NK-92 (cell line): ENCODE results near the gene PDE12.
"Not testable (repeated sequence)": the region's sequence is repeated elsewhere in the genome, so short reads cannot be mapped to it uniquely, and the experiment has no call there.

ENCODE experiments used
- DNase-seq: peaks from one replicate; lab custom pipeline; 2025; ENCODE audit not compliant: unreplicated experiment; lab: John Stamatoyannopoulos, UW

PDE12 gene

DNA sequence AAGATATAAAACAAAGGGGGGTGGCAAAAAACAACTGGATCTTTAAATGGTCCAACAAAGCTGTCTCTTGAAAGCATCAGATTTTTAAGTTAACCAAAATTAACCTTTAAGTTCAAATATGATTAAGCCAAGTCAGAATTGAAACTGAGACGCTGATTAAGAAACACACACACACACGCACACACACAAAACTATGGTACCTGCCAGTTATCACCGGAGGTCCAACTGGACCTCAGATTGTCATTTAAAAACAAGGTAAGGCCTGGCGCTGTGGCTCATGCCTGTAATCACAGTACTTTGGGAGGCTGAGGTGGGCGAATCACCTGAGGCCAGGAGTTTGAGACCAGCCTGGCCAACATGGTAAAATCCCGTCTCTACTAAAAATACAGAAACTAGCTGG, 30.7 kb downstream of the PDE12 start:
- no peak for DNase-seq

DNA sequence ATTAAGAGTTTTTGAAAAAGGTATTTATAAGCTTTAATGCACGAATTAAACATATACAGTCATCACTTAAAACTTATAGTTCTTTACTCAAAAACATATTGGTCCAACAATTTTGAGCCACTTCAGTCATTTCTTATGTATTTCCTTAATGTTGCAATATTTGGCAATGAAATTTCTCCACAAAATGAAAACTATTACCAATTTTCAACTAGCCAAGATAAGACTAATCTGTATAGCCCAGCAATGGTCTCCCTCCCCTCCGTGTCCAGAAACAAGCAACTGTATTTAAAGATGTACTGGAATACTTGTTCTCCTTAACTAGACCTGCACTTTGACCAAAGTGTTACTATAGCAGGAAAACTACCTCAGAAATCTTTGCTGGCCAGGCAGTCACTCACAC, 31.8 kb downstream of the PDE12 start:
- DNase-seq = no peak

DNA sequence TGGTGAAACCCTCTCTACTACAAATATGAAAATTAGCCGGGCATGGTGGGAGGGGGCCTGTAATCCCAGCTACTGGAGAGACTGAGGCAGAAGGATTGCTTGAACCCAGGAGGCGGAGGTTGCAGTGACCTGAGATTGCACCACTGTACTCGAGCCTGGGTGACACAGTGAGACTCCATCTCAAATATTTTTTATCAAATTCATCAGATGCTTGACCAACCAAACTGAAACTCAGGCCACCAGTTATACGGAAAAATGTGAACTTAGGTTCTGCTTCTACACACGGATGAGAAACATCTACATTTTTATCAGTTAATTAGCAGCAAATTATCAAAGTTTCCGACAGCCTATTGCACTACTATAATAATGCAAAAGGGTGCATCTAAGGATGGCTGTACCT, 36.2 kb downstream of the PDE12 start:
- DNase-seq = no peak

DNA sequence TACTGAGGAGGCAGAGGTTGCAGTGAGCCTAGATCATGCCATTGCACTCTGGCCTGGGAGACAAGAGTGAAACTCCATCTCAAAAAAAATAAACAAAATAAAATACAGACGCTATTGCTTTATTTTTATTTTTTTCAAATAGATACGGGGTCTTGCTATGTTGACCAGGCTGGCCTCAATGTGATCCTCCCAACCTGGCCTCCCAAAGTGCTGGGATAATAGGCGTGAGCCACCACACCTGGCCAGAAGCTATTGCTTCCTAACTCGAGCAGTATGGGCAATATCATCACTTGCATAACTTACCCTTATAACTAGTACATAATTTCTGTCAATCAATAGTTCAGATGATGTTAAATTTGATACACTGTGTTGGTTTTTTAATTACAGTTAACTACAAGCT, 38.1 kb downstream of the PDE12 start:
- no peak for DNase-seq

DNA sequence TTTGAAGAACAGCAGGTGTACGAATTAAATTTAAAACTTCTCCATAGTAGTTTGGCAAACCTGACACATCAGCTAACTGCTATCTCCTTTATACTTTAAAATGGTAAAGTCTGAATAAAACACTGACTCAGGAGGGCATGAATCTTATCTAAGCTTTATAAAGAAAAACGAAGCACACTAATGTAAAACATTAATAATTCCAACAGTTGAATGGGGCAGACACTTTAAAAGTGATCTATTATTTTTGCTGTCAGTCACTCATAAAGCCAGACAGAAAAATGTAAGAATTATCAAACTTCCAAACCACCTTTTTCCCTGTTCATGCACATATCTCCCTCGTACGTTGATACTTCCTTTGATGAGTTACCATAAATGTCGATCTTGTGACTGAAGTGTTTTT, 38.5 kb downstream of the PDE12 start:
- no peak for DNase-seq

DNA sequence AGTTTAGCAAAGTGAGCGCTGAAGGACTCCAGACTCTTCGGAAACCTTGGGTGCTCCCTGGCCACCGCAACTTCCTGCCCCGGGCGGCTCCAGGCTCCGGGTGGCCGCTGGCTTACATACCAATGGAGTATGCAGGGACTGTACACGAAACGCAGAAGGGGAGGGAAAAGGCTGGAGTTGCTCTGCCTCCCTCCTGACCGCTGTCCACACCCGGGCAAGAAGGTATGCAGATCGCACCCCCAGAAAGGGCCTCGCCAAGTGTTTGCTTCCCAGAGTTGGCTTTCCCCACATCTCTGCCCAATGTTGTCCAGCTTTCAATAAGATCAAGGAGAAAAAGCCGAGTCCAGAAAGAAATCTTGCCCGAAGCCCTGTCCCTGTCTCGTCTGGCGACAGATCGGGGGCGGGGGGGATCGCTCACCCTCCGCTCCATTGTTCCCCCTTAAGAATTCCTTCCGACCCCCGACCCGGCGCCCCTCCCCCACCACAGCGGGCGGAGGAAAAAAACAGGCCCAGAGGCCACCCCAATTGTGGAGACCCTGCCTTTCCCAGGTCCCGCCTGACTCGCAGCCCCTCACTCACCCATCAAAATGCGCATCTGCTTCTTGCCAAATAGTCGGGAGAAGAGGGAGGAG, 40.5 kb downstream of the PDE12 start:
- no peak for DNase-seq

DNA sequence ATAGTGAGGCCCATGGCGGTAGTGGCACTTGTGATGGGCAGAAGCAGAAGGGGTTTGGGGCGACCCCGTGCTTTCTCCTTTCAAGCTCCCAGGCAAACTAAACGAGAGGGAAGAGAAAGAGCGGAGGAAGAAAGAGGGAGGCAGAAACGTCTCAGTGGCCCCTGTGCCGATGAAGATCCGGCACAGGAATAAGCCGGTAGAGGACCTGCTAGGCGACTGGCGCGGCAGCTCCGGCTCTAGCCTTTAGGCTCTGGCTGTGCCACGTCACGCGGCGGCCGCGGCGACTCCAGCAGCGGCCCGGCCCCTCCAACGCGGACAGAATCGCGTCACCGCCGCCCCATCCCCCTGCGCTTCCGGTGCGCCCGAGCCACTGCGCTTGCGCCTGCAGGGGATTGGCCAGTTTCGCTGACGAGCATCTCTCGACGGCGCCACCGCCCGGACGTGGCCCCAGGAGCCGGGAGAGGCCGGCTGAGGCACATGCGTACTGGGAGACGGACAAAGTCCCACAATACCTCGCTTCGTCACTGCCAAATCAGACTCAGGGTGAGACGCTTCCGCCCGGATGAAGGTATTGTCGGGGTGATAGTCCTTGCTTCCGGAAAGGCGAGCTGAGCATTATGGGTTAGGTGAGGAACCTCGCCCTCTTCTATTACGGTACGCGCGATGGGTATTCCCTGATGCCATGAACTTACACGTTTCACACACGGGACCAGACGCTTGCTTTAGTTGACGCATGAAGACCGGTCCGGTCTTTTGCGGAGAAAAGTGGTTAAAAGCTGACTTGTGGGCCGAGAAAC, 41.3 kb downstream of the PDE12 start, which contains the start of gene ARF4:
TSS of gene ARF4 (minus strand) at position 218 of the 797 bp plus-strand sequence. CDS start at position 14, 204 bp downstream.
- peak; percentile 96 for DNase-seq

DNA sequence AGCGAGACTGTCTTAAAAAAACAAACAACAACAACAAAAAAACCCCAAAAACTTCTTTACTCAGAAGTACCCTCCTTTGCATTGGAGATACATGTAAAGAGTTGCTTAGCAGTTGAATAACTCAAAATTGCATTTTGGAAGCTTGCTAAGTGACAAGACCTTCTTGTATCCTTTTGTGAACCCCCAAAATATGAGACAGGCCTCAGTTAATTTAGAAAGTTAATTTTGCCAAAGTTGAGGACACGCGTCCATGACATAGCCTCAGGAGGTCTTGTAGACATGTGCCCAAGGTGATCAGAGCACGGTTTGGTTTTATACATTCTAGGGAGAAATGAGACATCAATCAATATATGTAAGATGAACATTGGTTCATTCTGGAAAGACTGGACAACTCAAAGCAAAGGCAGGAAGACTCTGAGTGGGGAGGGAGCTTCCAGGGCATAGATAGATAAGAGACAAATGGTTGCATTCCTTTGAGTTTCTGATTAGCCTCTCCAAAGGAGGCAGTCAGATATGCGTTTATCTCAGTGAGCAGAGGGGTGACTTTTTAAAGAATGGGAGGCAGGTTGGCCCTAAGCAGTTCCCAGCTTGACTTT, 42.8 kb downstream of the PDE12 start:
- DNase-seq = no peak

DNA sequence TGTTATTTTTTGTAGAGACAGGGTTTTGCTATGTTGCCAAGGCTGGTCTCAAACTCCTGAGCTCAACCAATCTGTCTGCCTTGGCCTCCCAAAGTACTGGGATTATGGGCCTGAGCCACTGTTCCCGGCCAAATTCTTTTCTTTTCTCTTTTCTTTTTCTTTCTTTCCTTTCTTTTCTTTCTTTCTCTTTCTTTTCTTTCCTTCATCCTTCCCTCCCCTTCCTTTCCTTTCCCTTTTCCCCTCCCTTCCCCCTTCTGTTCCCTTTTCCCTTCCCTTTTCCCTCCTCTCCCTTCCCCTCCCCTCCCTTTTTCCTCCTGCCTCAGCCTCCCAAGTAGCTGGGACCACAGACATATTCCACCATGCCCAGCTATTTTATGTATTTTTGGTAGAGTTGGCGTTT, 44.1 kb downstream of the PDE12 start:
- DNase-seq = no peak

DNA sequence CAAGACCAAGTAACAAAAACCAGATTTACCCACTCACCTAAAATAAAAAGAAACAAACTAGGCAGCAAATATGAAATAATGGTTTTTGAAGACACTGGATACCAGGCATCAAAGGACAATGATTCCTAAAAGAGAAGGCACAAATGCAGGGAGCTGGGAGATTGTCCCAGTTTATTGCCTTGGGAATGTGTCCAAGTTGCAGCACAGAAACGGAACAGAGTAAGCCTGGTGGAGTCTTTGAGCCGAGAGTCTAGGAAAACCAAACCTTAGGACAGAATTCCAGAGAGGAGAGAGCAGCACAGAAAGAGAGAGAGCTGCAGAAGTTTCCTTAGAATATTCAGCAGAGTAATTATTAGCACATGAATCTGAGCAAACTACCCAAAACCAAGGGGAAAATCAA, 48.9 kb downstream of the PDE12 start:
- DNase-seq = no peak

DNA sequence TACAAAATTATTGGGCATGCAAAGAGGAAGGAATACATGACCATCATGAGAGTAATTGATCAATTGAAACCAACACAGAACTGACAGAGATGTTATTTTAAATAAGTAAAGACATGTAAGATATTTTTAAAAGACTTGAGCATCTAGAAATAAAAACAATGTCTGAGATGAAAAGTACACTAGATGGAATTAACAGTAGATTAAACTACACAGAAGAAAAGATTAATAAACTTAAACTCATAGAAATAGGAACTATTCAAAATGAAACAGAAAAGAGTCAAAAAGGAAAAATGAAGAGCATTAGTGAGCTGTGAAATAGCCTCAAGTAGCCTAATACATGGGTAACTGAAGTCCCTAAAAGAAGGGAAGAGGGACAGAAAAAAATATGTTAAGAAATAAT, 49.6 kb downstream of the PDE12 start:
- DNase-seq = no peak

DNA sequence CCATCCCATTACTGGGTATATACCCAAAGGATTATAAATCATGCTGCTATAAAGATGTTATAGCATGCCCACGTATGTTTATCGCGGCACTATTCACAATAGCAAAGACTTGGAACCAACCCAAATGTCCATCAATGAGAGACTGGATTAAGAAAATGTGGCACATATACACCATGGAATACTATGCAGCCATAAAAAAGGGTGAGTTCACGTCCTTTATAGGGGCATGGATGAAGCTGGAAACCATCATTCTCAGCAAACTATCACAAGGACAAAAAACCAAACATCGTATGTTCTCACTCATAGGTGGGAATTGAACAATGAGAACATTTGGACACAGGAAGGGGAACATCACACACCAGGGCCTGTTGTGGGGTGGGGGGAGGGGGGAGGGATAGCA, 55.8 kb downstream of the PDE12 start:
- DNase-seq = not testable (repeated sequence)

DNA sequence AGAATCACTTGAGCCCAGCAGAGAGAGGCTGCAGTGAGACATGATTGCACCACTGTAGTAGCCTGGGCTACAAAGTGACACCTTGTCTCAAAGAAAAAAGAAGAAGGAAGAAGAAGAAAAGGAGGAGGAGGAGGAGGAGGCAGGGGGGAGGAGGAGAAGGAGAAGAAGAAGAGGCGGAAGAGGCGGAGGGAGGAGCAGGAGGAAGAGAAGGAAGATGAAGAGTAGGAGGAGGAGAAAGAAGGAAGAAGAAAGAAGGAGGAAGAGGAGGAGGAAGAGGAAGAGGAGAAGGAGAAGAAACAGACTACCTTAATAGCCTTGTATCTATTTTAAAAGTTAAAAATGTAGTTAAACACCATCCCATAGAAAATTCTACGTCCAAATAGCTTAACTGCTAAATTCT, 60.2 kb downstream of the PDE12 start:
- no peak for DNase-seq
